ENCODE data around the gene WNT5A.
"Not testable (repeated sequence)": the region's sequence is repeated elsewhere in the genome, so short reads cannot be mapped to it uniquely, and the experiment has no call there.

The WNT5A gene

GRCh38 chr3:55505776-55506175, 18.7 kb upstream of the WNT5A start:
- no peak for DNase-seq (ENCODE audit: low spot score)

GRCh38 chr3:55505102-55505501, 18.0 kb upstream of the WNT5A start:
- not testable (repeated sequence) for DNase-seq (ENCODE audit: low spot score)

- no peak for DNase-seq (ENCODE audit: low spot score)
Observed at GRCh38 chr3:55501905-55502304, 14.8 kb upstream of the WNT5A start.

GRCh38 chr3:55500555-55501330, 13.6 kb upstream of the WNT5A start:
- no peak for DNase-seq (ENCODE audit: low spot score)

GRCh38 chr3:55498520-55498919, 11.4 kb upstream of the WNT5A start:
- no peak for DNase-seq (ENCODE audit: low spot score)

- no peak for DNase-seq (ENCODE audit: low spot score)
Observed at GRCh38 chr3:55497250-55497649, 10.1 kb upstream of the WNT5A start.

- no peak for DNase-seq (ENCODE audit: low spot score)
Observed at GRCh38 chr3:55494976-55495375, 7.9 kb upstream of the WNT5A start.

GRCh38 chr3:55492976-55493375, 5.9 kb upstream of the WNT5A start:
- DNase-seq (ENCODE audit: low spot score), result no peak

GRCh38 chr3:55491296-55491816, 4.2 kb upstream of the WNT5A start:
- no peak for DNase-seq (ENCODE audit: low spot score)

GRCh38 chr3:55490276-55490913, 3.3 kb upstream of the WNT5A start:
- DNase-seq (ENCODE audit: low spot score), result no peak

- DNase-seq (ENCODE audit: low spot score), result no peak
Observed at GRCh38 chr3:55489798-55490132, 2.7 kb upstream of the WNT5A start.

GRCh38 chr3:55488398-55489055, 1.4 kb upstream of the WNT5A start:
- DNase-seq (ENCODE audit: low spot score), result peak; percentile 69

- DNase-seq (ENCODE audit: low spot score), result peak; percentile 17
Observed at GRCh38 chr3:55487381-55488241, 505 bp upstream of the WNT5A start.

GRCh38 chr3:55486101-55486856, 827 bp downstream of the WNT5A start:
- DNase-seq (ENCODE audit: low spot score), result peak; percentile 33

- DNase-seq (ENCODE audit: low spot score), result peak; percentile 67
Observed at GRCh38 chr3:55484801-55485791, 2.0 kb downstream of the WNT5A start.

- DNase-seq (ENCODE audit: low spot score), result no peak
Observed at GRCh38 chr3:55484191-55484689, 2.9 kb downstream of the WNT5A start.

GRCh38 chr3:55483196-55484095, 3.7 kb downstream of the WNT5A start:
- no peak for DNase-seq (ENCODE audit: low spot score)

GRCh38 chr3:55482496-55483195, 4.5 kb downstream of the WNT5A start:
- no peak for DNase-seq (ENCODE audit: low spot score)
